Measurements from ENCODE around the gene SFI1.
A peak's percentile ranks its signal among the peaks of the same experiment; 100 is the strongest.

SFI1 gene

GRCh38 chr22:31630331-31631329 lies 134.3 kb downstream of the SFI1 start:
- DNase-seq = peak; percentile 87 to 88
- TF ChIP-seq GATA1 (IDR thresholded peaks at IDR 0.05; ENCODE audit: low read depth, low read length) (no peak), POLR2A (IDR thresholded peaks at IDR 0.05; ENCODE audit: low read length) (peak; percentile 78)

GRCh38 chr22:31631436-31631835 lies 135.1 kb downstream of the SFI1 start:
- TF ChIP-seq GATA1 (IDR thresholded peaks at IDR 0.05; ENCODE audit: low read depth, low read length) (no peak), POLR2A (IDR thresholded peaks at IDR 0.05; ENCODE audit: low read length) (no peak)
- DNase-seq = peak in 1 of 2 experiments; percentile 45

GRCh38 chr22:31635638-31636306 lies 139.4 kb downstream of the SFI1 start:
- DNase-seq = no peak
- TF ChIP-seq GATA1 (IDR thresholded peaks at IDR 0.05; ENCODE audit: low read depth, low read length) (no peak), POLR2A (IDR thresholded peaks at IDR 0.05; ENCODE audit: low read length) (no peak)

GRCh38 chr22:31637447-31637890 lies 141.1 kb downstream of the SFI1 start:
- peak; percentile 66 to 79 for DNase-seq
- TF ChIP-seq GATA1 (IDR thresholded peaks at IDR 0.05; ENCODE audit: low read depth, low read length) = no peak
- TF ChIP-seq POLR2A (IDR thresholded peaks at IDR 0.05; ENCODE audit: low read length) = peak; percentile 54

GRCh38 chr22:31637891-31638618 lies 141.7 kb downstream of the SFI1 start:
- TF ChIP-seq POLR2A (IDR thresholded peaks at IDR 0.05; ENCODE audit: low read length) = peak; percentile 46
- no peak for TF ChIP-seq GATA1 (IDR thresholded peaks at IDR 0.05; ENCODE audit: low read depth, low read length)
- DNase-seq = peak; percentile 50 to 52

- no peak for TF ChIP-seq POLR2A (IDR thresholded peaks at IDR 0.05; ENCODE audit: low read length)
- no peak for TF ChIP-seq GATA1 (IDR thresholded peaks at IDR 0.05; ENCODE audit: low read depth, low read length)
- no peak for DNase-seq
These were observed 143.2 kb downstream of the SFI1 start for GRCh38 chr22:31639436-31640039.

GRCh38 chr22:31646186-31647019 lies 150.1 kb downstream of the SFI1 start:
- peak in 1 of 2 experiments; percentile 45 for DNase-seq

GRCh38 chr22:31647066-31647465 lies 150.7 kb downstream of the SFI1 start:
- TF ChIP-seq POLR2A (IDR thresholded peaks at IDR 0.05; ENCODE audit: low read length) (no peak), GATA1 (IDR thresholded peaks at IDR 0.05; ENCODE audit: low read depth, low read length) (no peak)
- DNase-seq = no peak

More at GRCh38 chr22:31646186-31647019, 150.1 kb downstream of the SFI1 start:
- no peak for TF ChIP-seq POLR2A (IDR thresholded peaks at IDR 0.05; ENCODE audit: low read length)
- no peak for TF ChIP-seq GATA1 (IDR thresholded peaks at IDR 0.05; ENCODE audit: low read depth, low read length)

GRCh38 chr22:31647523-31648320 lies 151.4 kb downstream of the SFI1 start:
- no peak for TF ChIP-seq POLR2A (IDR thresholded peaks at IDR 0.05; ENCODE audit: low read length)
- TF ChIP-seq GATA1 (IDR thresholded peaks at IDR 0.05; ENCODE audit: low read depth, low read length) = no peak
- no peak for DNase-seq

- DNase-seq = no peak
- TF ChIP-seq GATA1 (IDR thresholded peaks at IDR 0.05; ENCODE audit: low read depth, low read length) = no peak
- no peak for TF ChIP-seq POLR2A (IDR thresholded peaks at IDR 0.05; ENCODE audit: low read length)
These were observed 154.1 kb downstream of the SFI1 start for GRCh38 chr22:31650391-31650790.

- DNase-seq = no peak
- TF ChIP-seq POLR2A (IDR thresholded peaks at IDR 0.05; ENCODE audit: low read length) (no peak), GATA1 (IDR thresholded peaks at IDR 0.05; ENCODE audit: low read depth, low read length) (no peak)
These were observed 155.3 kb downstream of the SFI1 start for GRCh38 chr22:31651664-31652063.

- no peak for DNase-seq
- TF ChIP-seq POLR2A (IDR thresholded peaks at IDR 0.05; ENCODE audit: low read length) (no peak), GATA1 (IDR thresholded peaks at IDR 0.05; ENCODE audit: low read depth, low read length) (no peak)
These were observed 155.8 kb downstream of the SFI1 start for GRCh38 chr22:31652088-31652487.
